Breast epithelium (tissue), 3 donors: ENCODE data around the gene HNMT.

ENCODE experiments used
- CTCF ChIP-seq, 3 donors: fragments of 450-650 bp; IDR thresholded peaks; one replicate each; pipeline ENCODE4 v1.5.1; 2016 to 2017; ENCODE audit warnings: antibody characterized with exemption in 3 of 3, mild to moderate bottlenecking in 3 of 3, moderate library complexity in 3 of 3
- POLR2A ChIP-seq: fragments of 450-650 bp; IDR thresholded peaks from one replicate; pipeline ENCODE4 v1.6.1; 2016; ENCODE audit warnings: antibody characterized with exemption, mild to moderate bottlenecking, moderate library complexity
- POLR2AphosphoS5 ChIP-seq, 3 donors: sonication (generic); formaldehyde crosslinking; IDR thresholded peaks; one replicate each; pipeline ENCODE4 v1.6.1; 2017; ENCODE audit warnings: antibody characterized with exemption in 3 of 3

- TF ChIP-seq CTCF (IDR thresholded peaks at IDR 0.05) (no peak), POLR2A (no peak), POLR2AphosphoS5 (IDR thresholded peaks at IDR 0.05) (no peak)
Observed at GRCh38 chr2:137927846-137928245, 36.4 kb upstream of the HNMT start.
